NCI-H146 (cell line): Measurements from ENCODE around the gene BCL2L1.

Source experiments
- DNase-seq: peaks from one replicate; lab custom pipeline; 2025; lab: John Stamatoyannopoulos, UW

The BCL2L1 gene

GRCh38 chr20:31691646-31692275 is 30.9 kb downstream of the BCL2L1 start:
- no peak for DNase-seq

- no peak for DNase-seq
These were observed 32.5 kb downstream of the BCL2L1 start for GRCh38 chr20:31690124-31690666.

GRCh38 chr20:31689141-31689540 is 33.5 kb downstream of the BCL2L1 start:
- DNase-seq, result no peak

GRCh38 chr20:31687777-31688176 is 34.9 kb downstream of the BCL2L1 start:
- DNase-seq, result no peak

DNA sequence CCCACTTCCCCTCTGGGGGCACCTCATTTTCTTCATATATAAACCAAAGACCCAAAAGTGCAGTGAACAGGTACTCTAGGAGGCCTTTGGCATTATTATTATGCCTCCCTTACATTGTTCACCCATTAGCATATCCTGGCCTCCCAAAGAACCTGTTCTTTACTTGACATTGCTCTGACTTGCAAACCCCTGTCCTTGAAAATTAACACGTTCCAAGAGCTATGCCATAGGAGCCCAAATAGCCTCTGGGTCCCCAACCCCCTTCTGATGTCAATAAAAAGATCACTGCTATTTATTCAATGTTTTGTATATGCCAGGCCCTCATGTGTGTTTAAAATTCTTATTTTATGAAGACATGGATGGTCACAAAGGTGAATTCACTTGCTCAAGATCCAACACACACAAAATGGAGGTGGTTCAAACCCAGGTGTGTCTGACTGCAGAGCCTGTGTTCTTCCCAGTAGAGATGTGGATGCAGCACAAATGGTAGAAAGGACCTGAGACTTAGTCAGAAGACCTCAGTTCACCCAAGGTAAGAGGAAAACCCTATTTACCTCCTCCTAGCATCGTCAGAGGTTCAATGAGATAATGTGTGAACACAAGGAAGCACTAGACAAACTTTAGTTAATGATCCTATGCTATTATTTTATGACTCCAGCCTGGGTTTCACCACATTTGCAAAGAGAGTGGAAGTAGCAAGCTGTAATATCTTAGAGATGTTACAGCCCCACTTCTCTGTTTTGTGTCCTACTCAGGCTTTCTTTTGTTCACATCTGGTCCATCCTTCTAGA is 36.6 kb downstream of the BCL2L1 start:
- no peak for DNase-seq

DNA sequence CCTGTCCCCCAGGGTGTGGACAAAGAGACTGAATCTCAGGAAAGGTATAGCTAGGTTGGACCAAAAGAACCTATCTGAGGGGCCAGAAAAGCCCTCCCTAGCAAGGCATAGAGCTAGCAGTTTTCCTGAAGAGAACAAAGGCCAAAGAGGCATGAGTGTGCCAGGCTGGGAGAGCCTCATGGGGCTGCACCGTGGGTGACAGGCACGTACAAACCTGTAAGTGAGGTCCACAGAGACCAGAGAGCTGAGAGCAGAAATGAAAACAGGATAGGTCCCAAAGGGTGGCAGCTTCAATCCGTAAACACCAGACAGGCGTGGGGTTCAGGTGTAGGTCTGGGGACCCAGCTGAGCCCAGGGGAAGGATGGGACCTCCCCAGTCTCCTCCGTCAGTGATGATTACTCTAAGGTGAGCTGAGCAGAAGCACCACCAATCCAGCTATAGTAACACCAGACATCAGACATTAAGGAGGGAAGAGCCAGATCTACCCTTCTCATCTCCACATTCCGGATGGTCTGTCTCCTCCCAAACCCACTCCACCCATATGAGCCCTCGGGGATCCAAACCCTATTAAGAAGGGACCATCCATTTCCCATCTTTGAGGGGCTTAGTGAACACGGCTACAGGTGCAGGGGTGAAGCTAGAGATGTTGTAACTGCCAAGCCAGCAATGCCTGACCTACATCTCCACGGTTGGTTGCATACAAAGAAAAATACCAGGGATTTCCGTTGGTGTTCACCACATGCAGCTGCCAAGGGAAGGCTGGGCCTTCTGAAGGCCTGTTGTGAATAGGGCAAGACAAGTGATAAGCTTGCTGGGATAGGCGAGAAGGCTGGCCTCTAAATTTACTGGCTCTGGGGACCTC is 38.3 kb downstream of the BCL2L1 start:
- DNase-seq, result no peak

DNA sequence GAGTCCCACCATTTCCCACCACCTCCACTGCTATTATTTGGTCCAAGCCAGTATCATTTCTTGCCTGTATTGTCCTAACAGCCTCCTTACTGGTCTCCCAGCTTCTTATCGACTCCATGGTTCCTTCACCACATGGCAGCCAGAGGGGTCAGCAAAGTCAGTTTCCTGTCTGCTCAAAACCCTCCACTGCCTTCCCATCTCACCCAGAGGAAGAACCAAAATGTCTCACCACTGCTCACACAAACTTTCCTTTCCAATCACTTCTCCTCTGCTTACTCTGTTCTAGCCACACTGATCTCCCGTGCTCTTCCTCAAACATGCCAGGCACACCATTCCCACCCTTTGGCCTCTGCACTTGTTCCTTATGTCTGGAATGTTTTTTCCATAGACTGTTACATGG is 39.7 kb downstream of the BCL2L1 start:
- DNase-seq, result no peak

- no peak for DNase-seq
These were observed 40.3 kb downstream of the BCL2L1 start for GRCh38 chr20:31682352-31682751.

GRCh38 chr20:31681769-31682168 is 40.9 kb downstream of the BCL2L1 start:
- no peak for DNase-seq

DNA sequence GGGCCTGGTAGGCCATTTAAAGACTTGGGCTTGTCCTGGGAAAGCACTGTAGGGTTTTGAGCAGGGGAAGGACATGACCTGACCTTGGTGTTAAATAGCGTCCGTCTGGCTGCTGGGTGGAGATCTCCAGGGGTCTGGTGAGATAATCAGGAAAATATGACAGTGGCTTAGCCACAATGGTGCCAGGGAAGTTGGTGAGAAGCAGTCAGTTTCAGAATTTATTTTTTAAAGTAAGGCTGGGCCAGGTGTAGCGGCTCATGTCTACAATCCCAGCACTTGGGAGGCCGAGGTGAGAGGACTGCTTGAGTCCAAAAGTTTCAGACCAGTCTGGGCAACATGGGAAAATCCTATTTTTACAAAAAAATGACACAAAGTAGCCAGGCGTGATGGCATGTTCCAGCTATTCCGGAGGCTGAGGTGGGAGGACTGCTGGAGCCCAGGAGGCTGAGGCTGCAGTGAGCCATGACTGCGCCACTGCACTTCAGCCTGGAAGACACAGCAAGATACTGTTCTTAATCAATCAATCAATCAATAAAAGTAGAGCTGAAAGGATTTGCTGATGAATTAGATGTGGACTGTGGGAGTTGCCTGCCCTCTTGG is 41.4 kb downstream of the BCL2L1 start:
- no peak for DNase-seq

DNA sequence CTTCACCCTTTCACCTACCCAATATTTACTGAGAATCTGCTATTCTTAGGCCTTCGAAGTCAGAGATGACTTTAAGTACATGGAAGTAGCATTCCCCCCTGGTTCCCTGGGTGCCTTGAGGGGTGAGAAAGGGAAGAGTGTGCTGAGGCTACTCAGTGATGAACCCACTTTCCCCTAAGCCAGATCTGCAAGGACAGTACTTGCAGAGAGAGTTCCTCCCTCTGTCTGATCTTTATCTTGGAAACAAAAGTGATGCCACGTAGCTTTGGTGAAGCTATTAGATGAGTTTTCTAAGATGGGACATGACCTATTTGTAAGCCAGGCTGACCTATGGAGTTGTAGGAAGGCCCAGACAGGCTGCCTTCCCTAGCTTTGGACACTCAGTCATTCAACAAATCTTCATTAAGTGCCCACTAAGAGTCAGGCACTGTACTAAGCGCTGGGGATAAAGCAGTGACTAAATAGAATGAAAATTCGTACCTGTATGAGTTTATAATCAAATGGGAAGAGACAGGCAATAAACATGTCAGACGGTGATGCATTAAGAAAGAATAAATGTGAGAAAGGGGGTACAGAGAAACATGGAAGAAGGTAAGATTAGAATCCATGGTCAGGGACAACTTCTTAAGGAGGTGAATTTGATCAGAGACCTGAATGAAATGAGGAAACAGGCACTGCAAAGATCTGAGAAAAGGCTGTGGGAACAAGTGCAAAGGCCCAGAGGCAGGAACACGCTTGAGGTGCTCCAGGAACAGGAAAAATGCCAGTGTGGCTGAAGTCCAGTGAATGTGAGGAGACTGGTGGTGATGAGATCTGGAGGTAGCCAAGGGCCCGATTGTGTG is 42.2 kb downstream of the BCL2L1 start:
- no peak for DNase-seq

DNA sequence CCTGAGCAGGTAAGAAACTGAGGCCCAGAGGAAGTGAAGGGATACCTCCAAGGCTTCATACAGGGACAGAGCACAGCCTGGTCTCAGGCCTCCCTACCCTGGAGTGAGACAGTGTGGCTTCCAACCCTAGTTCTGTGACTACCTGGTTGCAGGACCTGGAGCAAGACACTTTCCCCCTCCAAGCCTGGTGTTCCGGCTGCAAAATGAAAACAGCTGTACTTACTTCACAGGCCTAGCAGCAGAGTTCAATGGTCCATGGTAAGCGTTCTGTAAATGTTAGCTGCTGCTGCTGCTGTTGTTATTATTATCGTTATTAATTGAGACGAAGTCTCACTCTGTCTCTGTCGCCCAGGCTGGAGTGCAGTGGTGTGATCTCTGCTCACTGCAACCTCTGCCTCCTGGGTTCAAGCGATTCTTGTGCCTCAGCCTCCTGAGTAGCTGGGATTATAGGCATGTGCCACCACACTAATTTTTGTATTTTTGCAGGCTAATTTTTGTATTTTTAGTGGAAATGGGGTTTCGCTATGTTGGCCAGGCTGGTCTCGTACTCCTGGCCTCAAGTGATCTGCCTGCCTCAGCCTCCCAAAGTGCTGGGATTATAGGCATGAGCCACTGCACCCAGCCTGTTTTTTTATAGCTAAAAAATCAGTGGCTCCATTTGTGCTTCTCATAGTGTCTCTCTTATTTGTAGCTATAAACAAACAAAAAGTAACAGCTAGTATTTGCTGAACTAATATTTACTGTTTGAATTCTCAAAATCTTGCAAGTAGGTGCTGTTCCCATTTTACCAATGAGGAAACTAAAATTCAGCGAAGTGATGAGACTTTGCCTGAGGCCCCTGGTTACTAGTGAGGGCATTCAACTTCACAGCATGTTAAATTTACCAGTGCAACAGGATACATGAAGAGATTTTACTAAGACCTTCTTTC is 43.0 kb downstream of the BCL2L1 start:
- DNase-seq, result no peak

DNA sequence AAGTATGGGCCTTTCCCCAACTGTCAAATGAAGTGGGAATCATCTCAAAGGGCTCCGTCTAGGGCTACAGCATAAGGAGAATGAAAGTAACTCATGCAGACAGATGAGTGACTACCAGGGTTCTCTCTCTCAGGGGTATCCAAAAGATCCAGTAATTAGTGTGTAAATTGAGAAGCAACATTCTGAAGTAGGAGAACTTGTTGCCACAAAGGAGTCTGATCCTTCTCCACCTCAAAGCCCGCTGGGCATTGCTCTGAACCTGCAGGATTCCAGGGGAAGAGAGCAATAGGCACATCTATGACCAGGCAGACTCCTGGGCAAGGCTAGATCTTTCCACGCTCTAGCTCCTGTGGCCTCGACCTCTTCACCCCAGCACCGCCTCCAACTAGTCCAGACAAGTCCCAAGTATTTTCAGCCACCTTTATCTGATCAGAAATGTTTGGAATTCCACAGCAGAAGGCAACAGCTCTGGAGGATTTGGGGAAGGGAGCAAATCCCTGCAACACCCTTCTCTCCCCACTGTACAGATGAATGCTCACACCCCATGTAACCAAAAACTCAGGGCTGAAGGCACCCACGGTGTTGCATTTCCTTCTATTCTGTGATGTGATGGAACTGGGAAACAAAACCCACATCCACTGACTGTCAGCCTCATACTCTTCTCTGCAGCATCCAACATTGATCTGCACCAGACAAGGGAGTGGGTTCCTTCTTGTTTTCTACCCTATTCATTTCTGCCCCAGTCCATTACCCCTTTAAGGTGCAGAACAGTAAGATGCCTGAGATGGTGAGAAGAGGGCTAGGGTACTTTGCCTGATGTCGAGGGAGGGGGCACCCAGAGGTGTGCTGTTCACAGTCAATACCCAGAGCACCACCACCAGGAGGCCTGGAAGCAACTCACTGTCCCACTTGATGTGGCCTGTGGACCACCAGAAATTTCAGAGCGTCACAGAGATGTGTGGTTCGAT is 44.0 kb downstream of the BCL2L1 start:
- DNase-seq, result no peak

DNA sequence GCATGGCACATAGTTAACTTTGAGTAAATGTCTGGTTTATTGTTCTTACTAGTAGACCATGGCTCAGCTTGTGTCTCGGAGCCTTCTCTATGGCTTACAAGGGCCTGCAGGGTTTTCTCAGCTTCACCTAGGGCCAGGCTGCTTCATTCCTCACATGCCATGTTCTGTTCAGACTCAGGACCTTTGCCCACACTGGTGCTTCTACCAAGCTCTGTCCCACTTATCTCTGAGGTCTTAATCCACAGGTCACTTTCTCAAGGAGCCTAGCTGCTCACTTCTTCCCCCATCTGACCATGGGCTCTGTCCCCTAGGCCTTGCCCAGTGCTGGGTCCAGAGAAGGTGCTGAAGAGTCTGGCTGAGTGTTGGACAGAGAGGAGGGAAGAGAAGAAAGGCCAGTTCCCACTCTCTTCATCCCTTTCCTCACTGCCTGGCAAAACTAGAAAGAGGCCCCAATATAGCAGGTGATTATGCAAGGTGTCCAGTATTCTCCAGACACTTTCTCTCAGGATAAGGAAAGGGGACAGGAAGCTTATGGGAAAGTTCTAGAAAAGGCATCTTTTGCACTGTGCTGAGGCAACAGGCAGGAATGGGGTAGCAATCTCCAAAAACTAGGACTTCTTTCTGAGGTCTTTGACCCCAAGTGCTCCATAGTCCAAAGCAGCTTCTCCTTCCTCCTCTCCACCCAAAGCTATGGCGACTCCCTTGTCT is 45.0 kb downstream of the BCL2L1 start:
- DNase-seq, result no peak

- no peak for DNase-seq
These were observed 46.1 kb downstream of the BCL2L1 start for GRCh38 chr20:31676609-31676989.

DNA sequence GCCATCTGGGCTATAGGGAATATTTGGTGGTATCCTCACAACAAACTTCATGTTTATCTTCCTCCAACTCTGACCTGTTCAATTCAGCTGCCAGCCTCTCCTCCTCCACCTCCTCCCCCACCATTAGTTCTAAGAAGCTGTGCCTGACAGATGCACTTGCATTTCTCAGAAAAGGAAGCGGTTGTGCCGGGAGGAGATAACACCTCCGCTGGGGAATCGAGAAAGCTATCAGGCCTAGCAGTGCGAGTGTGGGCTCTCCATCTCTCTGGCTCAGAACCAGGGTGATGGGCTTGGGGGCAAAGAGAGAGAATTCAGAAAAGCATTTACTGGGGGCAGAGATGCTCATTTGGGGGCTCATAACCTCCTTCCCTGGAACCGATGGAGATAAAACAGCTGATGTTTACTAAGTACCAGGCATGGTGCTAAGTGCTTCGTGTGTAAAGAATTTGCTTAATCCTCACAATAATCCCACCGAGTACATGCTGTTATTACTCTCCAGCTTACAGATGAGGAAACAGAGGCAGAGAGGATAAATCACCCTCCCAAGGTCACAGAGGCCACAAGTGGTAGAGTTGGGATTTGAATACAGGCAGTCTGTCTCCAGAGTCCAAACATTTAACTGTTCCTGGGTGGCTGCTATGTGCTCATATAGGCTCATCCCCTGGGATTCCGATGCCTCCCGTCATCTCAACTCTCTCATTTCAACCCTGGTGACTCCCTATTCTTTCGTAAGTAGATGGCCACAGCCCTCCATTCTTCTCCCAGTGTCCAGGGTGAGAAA is 46.6 kb downstream of the BCL2L1 start:
- DNase-seq, result no peak
